ENCODE data around the gene POTEJ. TPM values are rescaled to one million over a fixed set of nuclear protein-coding genes. Genes with fewer than 3 reads are reported as not detected.
"Not testable (repeated sequence)": the region's sequence is repeated elsewhere in the genome, so short reads cannot be mapped to it uniquely, and the experiment has no call there.

Gene POTEJ
- total RNA-seq, 1 donor from 2014 or later = 0.21 TPM

GRCh38 chr2:130596757-130597156, 14.5 kb upstream of the POTEJ start:
- H4K20me1 ChIP-seq (ENCODE audit: low read depth); H3K9me3 Mint-ChIP-seq; H3K27me3 ChIP-seq; H3K4me1 Mint-ChIP-seq; H3K4me3 Mint-ChIP-seq; H3K4me3 ChIP-seq; DNase-seq (ENCODE audit: low spot score); H3K36me3 ChIP-seq; H2AFZ ChIP-seq (replicated peaks); H3K27me3 Mint-ChIP-seq (ENCODE audit: insufficient read depth, low read depth); H3K27ac ChIP-seq; H3K27ac Mint-ChIP-seq; H3K4me1 ChIP-seq; H3K9ac ChIP-seq; H3K9me3 ChIP-seq (ENCODE audit: low read depth); H3K36me3 Mint-ChIP-seq; H3K79me2 ChIP-seq (ENCODE audit: low read depth); H3F3A ChIP-seq (ENCODE audit: low read depth); H3K4me2 ChIP-seq: not testable (repeated sequence)

- H3K4me2 ChIP-seq; H3F3A ChIP-seq (ENCODE audit: low read depth); H3K4me3 Mint-ChIP-seq; H3K36me3 ChIP-seq; DNase-seq (ENCODE audit: low spot score); H3K9ac ChIP-seq; H3K9me3 ChIP-seq (ENCODE audit: low read depth); H3K27ac Mint-ChIP-seq; H3K36me3 Mint-ChIP-seq; H3K27me3 ChIP-seq; H4K20me1 ChIP-seq (ENCODE audit: low read depth); H3K27ac ChIP-seq; H3K9me3 Mint-ChIP-seq; H3K79me2 ChIP-seq (ENCODE audit: low read depth); H3K4me1 Mint-ChIP-seq; H3K27me3 Mint-ChIP-seq (ENCODE audit: insufficient read depth, low read depth); H3K4me1 ChIP-seq; H2AFZ ChIP-seq (replicated peaks); H3K4me3 ChIP-seq: not testable (repeated sequence)
Observed at GRCh38 chr2:130597994-130598393, 13.2 kb upstream of the POTEJ start.

- H3K9me3 ChIP-seq (ENCODE audit: low read depth); H3K4me1 Mint-ChIP-seq; H4K20me1 ChIP-seq (ENCODE audit: low read depth); H3F3A ChIP-seq (ENCODE audit: low read depth); H3K27me3 Mint-ChIP-seq (ENCODE audit: insufficient read depth, low read depth); H3K4me2 ChIP-seq; H3K27ac Mint-ChIP-seq; H3K4me3 ChIP-seq; H3K9ac ChIP-seq; H3K4me3 Mint-ChIP-seq; H3K27ac ChIP-seq; H3K27me3 ChIP-seq; H2AFZ ChIP-seq (replicated peaks); H3K4me1 ChIP-seq; H3K36me3 Mint-ChIP-seq; H3K9me3 Mint-ChIP-seq; H3K79me2 ChIP-seq (ENCODE audit: low read depth); H3K36me3 ChIP-seq; DNase-seq (ENCODE audit: low spot score): not testable (repeated sequence)
- TF ChIP-seq EZH2 (IDR thresholded peaks at IDR 0.05) = peak; percentile 39
Observed at GRCh38 chr2:130598463-130598862, 12.8 kb upstream of the POTEJ start.

DNA sequence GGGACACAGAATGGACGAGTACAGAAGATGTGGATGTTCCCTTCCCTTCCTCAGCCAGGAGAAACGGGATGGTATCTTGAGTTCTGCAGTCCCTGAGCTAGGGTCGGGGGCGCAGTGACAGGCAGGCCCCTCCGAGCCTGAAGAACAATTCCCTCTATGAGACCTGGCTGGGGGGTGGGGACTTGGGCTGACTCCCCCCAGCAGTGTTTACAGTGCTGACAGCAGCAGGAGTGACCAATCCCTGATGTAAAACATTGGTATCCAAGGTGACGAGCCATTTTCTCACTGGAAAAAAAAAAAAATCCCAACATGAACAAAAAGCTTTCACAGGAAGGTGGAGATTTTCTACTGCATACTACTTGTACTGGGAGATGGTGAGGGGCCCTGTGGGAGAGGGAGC, 11.8 kb upstream of the POTEJ start, which contains the start of gene CFC1:
CFC1 (minus strand) TSS at position 183 of the 400 bp plus-strand sequence. CDS start 288 bp downstream, outside the sequence.
- not testable (repeated sequence) for H3K4me2 ChIP-seq, H3K36me3 ChIP-seq

DNA sequence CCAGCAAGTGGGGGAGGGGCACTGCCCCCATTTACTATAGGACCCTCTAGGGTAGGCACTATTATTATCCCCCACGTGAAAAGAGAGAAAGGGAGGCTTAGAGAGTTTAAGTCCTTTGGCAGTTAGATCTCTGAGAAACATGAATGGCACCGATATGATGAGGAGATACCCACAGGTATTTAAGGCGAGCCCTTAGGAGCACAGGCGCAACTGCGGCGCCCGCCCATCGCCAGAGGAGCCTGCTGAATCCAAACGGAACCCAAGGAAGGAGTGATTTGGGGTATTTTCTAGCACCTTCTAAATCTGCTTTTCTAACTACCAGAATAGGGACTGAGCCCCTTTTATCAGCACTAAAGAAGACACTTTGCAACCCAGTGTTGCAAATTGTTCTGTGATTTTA, 11.3 kb upstream of the POTEJ start:
- H3K9me3 Mint-ChIP-seq; H3K36me3 ChIP-seq; H3K27ac Mint-ChIP-seq; H3K36me3 Mint-ChIP-seq; H3K4me3 ChIP-seq; H3K4me2 ChIP-seq; H3K27me3 ChIP-seq; H3K79me2 ChIP-seq (ENCODE audit: low read depth); H3K27ac ChIP-seq; H3F3A ChIP-seq (ENCODE audit: low read depth); H3K27me3 Mint-ChIP-seq (ENCODE audit: insufficient read depth, low read depth); H3K4me3 Mint-ChIP-seq; H3K4me1 Mint-ChIP-seq; H3K9me3 ChIP-seq (ENCODE audit: low read depth); H3K9ac ChIP-seq; H3K4me1 ChIP-seq; H4K20me1 ChIP-seq (ENCODE audit: low read depth); H2AFZ ChIP-seq (replicated peaks); DNase-seq (ENCODE audit: low spot score): not testable (repeated sequence)

More for the DNA sequence above, 11.8 kb upstream of the POTEJ start, which contains the start of gene CFC1:
- H3K79me2 ChIP-seq (ENCODE audit: low read depth); H3K27me3 Mint-ChIP-seq (ENCODE audit: insufficient read depth, low read depth); H3K4me3 ChIP-seq; H3K4me3 Mint-ChIP-seq; H3F3A ChIP-seq (ENCODE audit: low read depth); H3K4me1 Mint-ChIP-seq; H3K36me3 Mint-ChIP-seq; H3K9me3 ChIP-seq (ENCODE audit: low read depth); H3K4me1 ChIP-seq; H2AFZ ChIP-seq (replicated peaks); H3K27ac Mint-ChIP-seq; H3K27ac ChIP-seq; H3K27me3 ChIP-seq; H3K9me3 Mint-ChIP-seq; DNase-seq (ENCODE audit: low spot score); H3K9ac ChIP-seq; H4K20me1 ChIP-seq (ENCODE audit: low read depth): not testable (repeated sequence)

DNA sequence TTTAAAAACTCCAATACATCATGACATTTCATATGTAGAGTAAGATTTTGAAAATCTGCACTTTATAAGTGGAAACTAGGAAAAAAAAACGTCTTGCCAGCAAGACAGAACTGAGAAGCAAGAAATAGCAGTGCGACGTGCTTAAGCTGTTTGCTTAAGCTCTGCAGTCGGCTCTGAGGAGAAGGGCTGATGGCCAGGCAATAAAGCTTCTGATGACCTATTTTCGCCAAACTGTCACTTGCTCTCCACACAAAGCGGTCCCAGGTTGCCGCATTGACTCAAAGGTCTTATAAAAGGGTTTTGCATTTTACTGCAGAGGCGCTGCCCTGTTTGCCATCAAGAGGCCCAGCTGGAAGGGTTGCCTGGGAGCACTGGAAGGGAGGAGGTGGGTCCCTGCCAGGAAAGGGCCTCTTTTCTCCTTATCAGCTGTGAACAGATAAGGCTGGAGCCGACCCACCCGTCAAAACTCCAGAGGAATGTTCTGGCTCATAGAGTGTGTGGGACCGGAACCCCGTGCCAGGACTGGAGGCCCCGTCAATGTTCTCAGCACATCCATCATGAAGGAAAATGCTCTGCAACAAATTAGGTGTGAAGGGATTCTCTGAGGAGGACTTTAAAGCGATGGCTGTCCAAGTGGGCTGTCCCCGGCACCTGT, 9.5 kb upstream of the POTEJ start:
- not testable (repeated sequence) for H3K4me3 ChIP-seq; H3K4me2 ChIP-seq; H3K4me1 ChIP-seq; H3K4me1 Mint-ChIP-seq; H3K36me3 ChIP-seq; H3K36me3 Mint-ChIP-seq; H4K20me1 ChIP-seq (ENCODE audit: low read depth); H3K27ac ChIP-seq; DNase-seq (ENCODE audit: low spot score); H3K4me3 Mint-ChIP-seq; H3K27me3 ChIP-seq; H3K79me2 ChIP-seq (ENCODE audit: low read depth); H3K9me3 ChIP-seq (ENCODE audit: low read depth); H3K9me3 Mint-ChIP-seq; H3K9ac ChIP-seq; H3K27me3 Mint-ChIP-seq (ENCODE audit: insufficient read depth, low read depth); H3K27ac Mint-ChIP-seq; H3F3A ChIP-seq (ENCODE audit: low read depth); H2AFZ ChIP-seq (replicated peaks)

GRCh38 chr2:130608276-130609001, 2.8 kb upstream of the POTEJ start:
- H3K27ac Mint-ChIP-seq; H3K4me3 ChIP-seq; DNase-seq (ENCODE audit: low spot score); H3K4me1 Mint-ChIP-seq; H4K20me1 ChIP-seq (ENCODE audit: low read depth); H3K9me3 ChIP-seq (ENCODE audit: low read depth); H3K4me2 ChIP-seq; H3F3A ChIP-seq (ENCODE audit: low read depth); H3K36me3 Mint-ChIP-seq; H3K9ac ChIP-seq; H3K4me3 Mint-ChIP-seq; H3K27me3 ChIP-seq; H3K4me1 ChIP-seq; H2AFZ ChIP-seq (replicated peaks); H3K27me3 Mint-ChIP-seq (ENCODE audit: insufficient read depth, low read depth); H3K9me3 Mint-ChIP-seq; H3K79me2 ChIP-seq (ENCODE audit: low read depth); H3K27ac ChIP-seq; H3K36me3 ChIP-seq: not testable (repeated sequence)
